GM21528 (cell line): ENCODE data around the gene RIPK4.

ENCODE experiments used
- ATAC-seq: cut with Tn5 transposase; IDR thresholded peaks from one replicate; pipeline ENCODE4 v1.9.1; 2021; ENCODE audit warnings: mild to moderate bottlenecking, moderate library complexity; ENCODE audit not compliant: unreplicated experiment, low FRiP score

Gene RIPK4

GRCh38 chr21:41766883-41767605, at the start of gene RIPK4:
Gene RIPK4 (minus strand): TSS chr21:41767052. CDS start chr21:41767041, 11 bp downstream.
- no peak for ATAC-seq

GRCh38 chr21:41815652-41816582, 49.1 kb upstream of the RIPK4 start:
- ATAC-seq, result no peak

DNA sequence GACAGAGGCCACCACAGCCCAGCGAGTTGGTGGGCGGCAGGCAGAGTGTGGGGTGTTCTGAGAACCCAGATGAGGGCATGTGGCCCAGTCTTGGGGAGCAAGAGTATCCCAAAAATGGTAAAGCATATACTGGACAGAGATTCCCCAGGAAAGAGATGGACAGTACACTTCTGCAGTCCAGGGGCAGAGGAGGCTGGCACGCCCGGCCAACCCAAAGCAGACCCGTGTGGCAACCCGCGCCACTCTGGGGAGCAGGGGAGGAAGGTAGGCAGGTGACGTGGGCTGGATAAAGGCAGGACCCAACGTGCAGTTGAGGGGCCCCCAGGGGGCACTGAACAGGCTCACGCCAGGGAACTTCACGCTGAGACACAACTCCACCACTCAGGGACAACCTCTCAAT, 46.4 kb upstream of the RIPK4 start:
- no peak for ATAC-seq

GRCh38 chr21:41812679-41813078, 45.8 kb upstream of the RIPK4 start:
- no peak for ATAC-seq

DNA sequence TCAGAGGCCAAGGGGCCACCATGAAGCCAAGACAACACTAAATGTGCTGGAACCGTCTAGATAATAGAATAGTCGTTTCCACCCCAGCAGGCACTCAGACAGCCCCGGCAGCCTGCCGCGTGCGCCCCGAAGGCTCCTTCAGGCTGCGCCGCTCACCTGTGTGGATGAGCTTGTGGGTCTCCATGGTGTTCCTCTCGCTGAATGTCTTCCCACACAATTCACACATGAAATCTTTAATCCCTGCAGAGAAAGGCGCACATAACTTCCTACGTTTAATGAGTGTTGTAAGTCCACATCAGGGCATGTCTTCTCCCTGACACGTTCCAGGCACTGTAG, 43.7 kb upstream of the RIPK4 start:
- ATAC-seq, result no peak

- no peak for ATAC-seq
These were observed 43.2 kb upstream of the RIPK4 start for GRCh38 chr21:41809891-41810596.

DNA sequence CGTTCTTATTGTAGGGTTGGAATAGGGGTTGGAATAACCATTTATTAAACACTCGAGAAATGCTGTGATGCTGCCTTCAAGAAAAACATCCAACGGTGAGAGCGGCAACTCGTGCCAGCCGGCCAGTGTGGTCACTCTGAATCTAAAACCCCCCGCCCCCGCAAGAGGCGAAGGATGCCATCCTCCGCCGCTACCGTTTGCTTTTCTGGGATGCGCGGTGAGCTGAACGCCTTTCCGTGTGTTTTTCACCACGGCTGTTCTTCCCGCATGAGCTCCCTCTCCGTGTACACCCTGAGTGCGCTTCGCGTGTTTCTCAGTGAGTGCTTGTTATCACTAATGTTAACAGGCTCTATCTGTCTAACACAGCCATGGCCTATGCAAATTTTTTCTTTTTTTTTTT, 42.0 kb upstream of the RIPK4 start:
- no peak for ATAC-seq

DNA sequence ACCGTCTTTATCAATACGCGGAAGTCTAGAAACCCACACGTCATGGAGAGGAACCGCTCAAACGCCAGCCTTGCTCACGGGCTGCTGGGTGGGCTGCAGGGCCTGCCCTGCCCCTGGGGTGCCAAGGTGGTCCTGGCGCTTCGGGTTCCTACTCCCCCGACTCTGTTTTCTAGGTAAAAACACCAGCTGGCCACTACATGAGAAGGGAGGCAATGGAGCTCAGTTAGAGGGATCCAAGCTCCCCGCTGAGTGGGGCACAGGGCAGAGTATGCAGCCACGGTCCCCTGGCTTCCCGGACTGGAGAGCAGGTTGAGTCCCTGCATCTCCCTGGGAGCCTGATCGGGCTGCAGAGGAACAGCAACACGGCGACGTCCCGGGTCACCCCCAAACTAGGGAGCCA, 41.2 kb upstream of the RIPK4 start:
- no peak for ATAC-seq

- ATAC-seq, result no peak
These were observed 39.9 kb upstream of the RIPK4 start for GRCh38 chr21:41806773-41807172.

GRCh38 chr21:41805643-41806042, 38.8 kb upstream of the RIPK4 start:
- no peak for ATAC-seq

DNA sequence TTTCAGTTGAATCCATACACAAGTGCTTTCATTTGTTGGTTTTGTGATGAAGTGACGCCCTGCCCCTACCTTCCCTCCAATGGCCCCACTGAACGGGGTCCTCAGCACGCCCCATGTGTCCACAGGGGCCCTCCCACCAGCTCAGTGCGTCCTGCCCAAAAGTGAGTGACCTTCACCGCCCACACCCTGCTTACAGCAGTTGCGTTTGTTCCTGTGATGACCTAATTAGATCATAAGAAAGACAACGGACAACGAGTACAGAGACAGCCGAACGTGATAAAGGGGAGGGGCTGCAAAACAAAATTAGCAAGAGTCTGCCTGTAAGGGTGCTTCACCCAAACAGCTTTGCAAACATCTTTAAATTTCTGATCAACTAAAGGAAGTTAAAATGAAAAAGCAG, 38.2 kb upstream of the RIPK4 start:
- no peak for ATAC-seq

DNA sequence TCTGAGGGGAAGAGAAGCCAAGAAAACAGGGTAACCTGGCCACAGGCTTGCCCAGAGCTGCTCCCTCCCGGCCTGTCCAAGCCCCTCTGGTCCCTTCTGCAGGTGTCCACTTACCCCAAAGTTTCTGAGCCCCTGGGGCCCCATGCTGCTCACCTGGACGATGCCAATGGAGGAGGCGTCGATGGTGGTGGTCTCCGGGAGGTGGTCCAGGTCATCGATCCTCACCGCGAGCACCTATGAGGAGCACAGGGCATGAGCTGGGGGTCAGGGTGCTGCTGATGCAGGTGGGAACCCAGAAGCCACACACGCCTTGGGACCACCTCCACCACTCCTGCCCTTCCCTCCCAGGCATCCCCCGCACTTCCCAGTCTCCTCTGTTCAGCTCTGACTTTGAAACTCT, 37.5 kb upstream of the RIPK4 start:
- no peak for ATAC-seq

- no peak for ATAC-seq
These were observed 36.5 kb upstream of the RIPK4 start for GRCh38 chr21:41803316-41803715.

GRCh38 chr21:41802684-41803083, 35.8 kb upstream of the RIPK4 start:
- ATAC-seq, result no peak

- no peak for ATAC-seq
These were observed 35.3 kb upstream of the RIPK4 start for GRCh38 chr21:41802198-41802584.

- no peak for ATAC-seq
These were observed 34.7 kb upstream of the RIPK4 start for GRCh38 chr21:41801321-41802197.

DNA sequence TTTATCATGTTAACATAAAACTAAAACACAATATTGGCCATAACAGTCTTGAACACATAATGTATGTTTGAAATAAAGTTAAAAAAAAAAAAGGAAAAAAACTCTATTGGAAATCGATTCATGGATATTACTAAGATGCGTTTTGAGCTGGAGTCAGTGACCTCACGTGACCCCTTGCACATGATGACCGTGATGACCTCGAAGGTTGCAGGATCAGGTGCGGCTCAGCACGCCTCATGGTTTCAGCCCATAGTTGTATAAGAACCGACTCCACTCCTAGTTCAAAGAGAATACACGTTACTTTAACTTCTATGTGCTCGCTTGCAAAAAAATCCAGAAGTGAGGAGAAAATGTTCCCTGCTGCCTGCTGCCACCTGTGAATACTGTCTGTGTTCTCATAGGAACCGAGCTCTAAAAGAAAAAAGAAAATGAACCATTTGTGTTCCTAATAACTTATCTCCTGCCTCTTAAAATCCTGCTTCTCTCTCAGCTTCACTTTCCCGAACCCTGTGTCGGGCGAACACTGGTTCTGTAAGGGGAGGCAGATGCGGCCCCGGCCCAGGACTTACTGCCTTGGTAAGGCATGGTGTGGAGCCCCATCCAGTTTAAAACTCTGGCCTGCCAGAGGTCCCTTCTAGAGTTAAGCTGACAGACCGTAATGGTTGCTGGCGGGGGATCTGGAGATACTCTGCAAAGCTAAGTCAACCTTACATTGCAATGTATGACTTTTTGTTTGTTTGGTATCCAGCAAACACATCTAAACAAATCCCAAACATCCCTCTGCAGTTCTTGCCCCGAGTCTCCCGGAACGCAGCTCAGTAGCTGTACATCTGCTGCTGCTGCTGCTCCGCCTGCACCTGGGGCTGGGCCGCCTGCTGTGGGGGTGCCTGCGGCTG, 33.8 kb upstream of the RIPK4 start:
- ATAC-seq, result no peak

GRCh38 chr21:41799763-41800162, 32.9 kb upstream of the RIPK4 start:
- no peak for ATAC-seq

- no peak for ATAC-seq
These were observed 31.5 kb upstream of the RIPK4 start for GRCh38 chr21:41798326-41798725.
